H1 (cell line): ENCODE results near the gene PCNX1. TPM values are rescaled to one million over a fixed set of nuclear protein-coding genes. Genes with fewer than 3 reads are reported as not detected.

Experiments used
- CTCF ChIA-PET: fragments of 300-600 bp; sonication (Branson Sonifier 250); formaldehyde crosslinking; loops from one replicate; lab custom pipeline; 2021; ENCODE audit not compliant: partially characterized antibody; lab: Charles Lee
- POLR2A ChIA-PET: fragments of 300-600 bp; sonication (Branson Sonifier 250); formaldehyde crosslinking; loops from one replicate; lab custom pipeline; 2021; ENCODE audit warnings: inconsistent platforms; ENCODE audit not compliant: partially characterized antibody; lab: Charles Lee
- DNase-seq, 2 experiments: peaks; one replicate each; pipeline versions ENCODE4 v3.0.0 to v3.0.0-alpha.2; 2010 to 2022; ENCODE audit warnings: low spot score in 2 of 2, low read depth in 1 of 2, mixed read lengths in 1 of 2
- FAIRE-seq: peaks from 2 replicates; lab custom pipeline; 2011; peaks lifted over from hg19 to GRCh38; lab: Jason Lieb, UNC
- H2AFZ ChIP-seq: 2 replicates; pipeline ENCODE4 v1.8.1; 2012; ENCODE audit warnings: low read length, inconsistent platforms
- H2AK5ac ChIP-seq: 2 replicates; pipeline ENCODE4 v1.6.1; 2013; ENCODE audit warnings: low read depth, low read length
- H2BK120ac ChIP-seq: replicated peaks from 2 replicates; pipeline ENCODE3; 2013; ENCODE audit warnings: low read depth, low read length, inconsistent platforms
- H2BK12ac ChIP-seq: 2 replicates; pipeline ENCODE4 v1.6.1; 2013; ENCODE audit warnings: low read depth, low read length
- H2BK15ac ChIP-seq: 2 replicates; pipeline ENCODE4 v1.6.1; 2013; ENCODE audit warnings: low read length
- H2BK20ac ChIP-seq: 2 replicates; pipeline ENCODE4 v1.6.1; 2013; ENCODE audit warnings: low read length
- H2BK5ac ChIP-seq: 2 replicates; pipeline ENCODE4 v1.6.1; 2013; ENCODE audit warnings: low read depth, low read length
- H3K14ac ChIP-seq: 2 replicates; pipeline ENCODE4 v1.6.1; 2013; ENCODE audit warnings: inconsistent platforms; ENCODE audit not compliant: insufficient read length
- H3K18ac ChIP-seq: 2 replicates; pipeline ENCODE4 v1.6.1; 2013; ENCODE audit warnings: low read length; ENCODE audit errors: extremely low read depth
- H3K23ac ChIP-seq: 2 replicates; pipeline ENCODE4 v1.6.1; 2013; ENCODE audit warnings: inconsistent platforms; ENCODE audit not compliant: insufficient read length
- H3K23me2 ChIP-seq: 2 replicates; pipeline ENCODE4 v1.6.1; 2013; ENCODE audit warnings: low read depth, low read length
- H3K27ac ChIP-seq: 2 replicates; pipeline ENCODE4 v1.6.1; 2011; ENCODE audit warnings: low read depth, low read length, inconsistent platforms
- H3K27me3 ChIP-seq, 4 experiments: replicated peaks in 1 of 4; 1 replicate in 1 of 4; 2 replicates in 3 of 4; pipeline versions ENCODE4 v1.6.1 to v1.8.1; 2011 to 2013; ENCODE audit warnings: low read length in 3 of 4, mild to moderate bottlenecking in 3 of 4, inconsistent platforms in 2 of 4, mixed read lengths in 2 of 4, moderate library complexity in 1 of 4; ENCODE audit not compliant: control insufficient read depth in 3 of 4, insufficient read depth in 3 of 4; ENCODE audit errors: extremely low read depth in 1 of 4
- H3K36me3 ChIP-seq, 4 experiments: 2 replicates each; pipeline versions ENCODE4 v1.6.1 to v1.8.1; 2011 to 2013; ENCODE audit warnings: mild to moderate bottlenecking in 4 of 4, low read length in 3 of 4, moderate library complexity in 2 of 4, control low read depth in 1 of 4, inconsistent platforms in 1 of 4; ENCODE audit not compliant: insufficient read depth in 4 of 4, control insufficient read depth in 2 of 4
- H3K4ac ChIP-seq: replicated peaks from 2 replicates; pipeline ENCODE3; 2013; ENCODE audit warnings: low read length, low read depth, mixed read lengths, inconsistent platforms; ENCODE audit not compliant: insufficient read length
- H3K4me1 ChIP-seq, 4 experiments: replicated peaks in 1 of 4; 1 replicate in 1 of 4; 2 replicates in 3 of 4; pipeline versions ENCODE4 v1.6.1 to v1.8.1; 2011 to 2013; ENCODE audit warnings: low read length in 3 of 4, inconsistent platforms in 2 of 4, mixed read lengths in 1 of 4; ENCODE audit not compliant: insufficient read depth in 4 of 4, control insufficient read depth in 3 of 4
- H3K4me2 ChIP-seq, 2 experiments: 2 replicates each; pipeline versions ENCODE4 v1.6.1 to v1.8.1; 2011 to 2013; ENCODE audit warnings: low read depth in 2 of 2, low read length in 2 of 2, control low read depth in 1 of 2, inconsistent platforms in 1 of 2, mild to moderate bottlenecking in 1 of 2; ENCODE audit not compliant: insufficient read depth in 1 of 2
- H3K4me3 ChIP-seq, 4 experiments: fragments of 200-600, 300-600 bp in 1 of 4; sonication (generic), shearing (Covaris generic), sonication (Bioruptor Twin) in 1 of 4; 2 replicates each; pipeline versions ENCODE4 v1.5.1 to v1.8.1; 2011 to 2016; ENCODE audit warnings: low read length in 4 of 4, low read depth in 3 of 4, control low read depth in 2 of 4, inconsistent platforms in 2 of 4, mild to moderate bottlenecking in 2 of 4, mixed read lengths in 1 of 4, moderate library complexity in 1 of 4; ENCODE audit not compliant: insufficient read depth in 2 of 4; ENCODE audit errors: extremely low read depth in 1 of 4
- H3K56ac ChIP-seq: replicated peaks from 2 replicates; pipeline ENCODE3; 2013; ENCODE audit warnings: low read depth, mild to moderate bottlenecking, mixed read lengths, low read length, inconsistent platforms; ENCODE audit not compliant: insufficient read length
- H3K79me1 ChIP-seq: 2 replicates; pipeline ENCODE4 v1.6.1; 2013; ENCODE audit warnings: low read depth, low read length, control low read depth
- H3K79me2 ChIP-seq, 2 experiments: 2 replicates each; pipeline versions ENCODE4 v1.6.1 to v1.8.1; 2012 to 2013; ENCODE audit warnings: low read length in 2 of 2, mild to moderate bottlenecking in 2 of 2, inconsistent platforms in 1 of 2; ENCODE audit not compliant: insufficient read depth in 2 of 2, control insufficient read depth in 1 of 2
- H3K9ac ChIP-seq, 4 experiments: replicated peaks in 1 of 4; 1 replicate in 1 of 4; 2 replicates in 3 of 4; pipeline versions ENCODE4 v1.6.1 to v1.8.1; 2011 to 2013; ENCODE audit warnings: low read depth in 3 of 4, low read length in 3 of 4, control low read depth in 2 of 4, mild to moderate bottlenecking in 2 of 4, moderate library complexity in 2 of 4, inconsistent platforms in 1 of 4; ENCODE audit errors: extremely low read depth in 1 of 4
- H3K9me3 ChIP-seq, 2 experiments: 2 replicates each; pipeline versions ENCODE4 v1.6.1 to v1.8.1; 2012 to 2013; ENCODE audit warnings: mild to moderate bottlenecking in 2 of 2, moderate library complexity in 2 of 2, control low read depth in 1 of 2, inconsistent platforms in 1 of 2, low read depth in 1 of 2, low read length in 1 of 2, mixed read lengths in 1 of 2; ENCODE audit not compliant: insufficient read depth in 2 of 2
- H4K20me1 ChIP-seq, 2 experiments: replicated peaks in 1 of 2; 2 replicates each; pipeline versions ENCODE3 to v1.8.1; 2011 to 2013; ENCODE audit warnings: inconsistent platforms in 2 of 2, low read length in 2 of 2, mild to moderate bottlenecking in 1 of 2; ENCODE audit not compliant: insufficient read depth in 2 of 2, control insufficient read depth in 1 of 2
- H4K5ac ChIP-seq: 2 replicates; pipeline ENCODE4 v1.6.1; 2013; ENCODE audit warnings: low read length, low read depth, mixed read lengths, inconsistent platforms; ENCODE audit not compliant: insufficient read length
- H4K8ac ChIP-seq: 2 replicates; pipeline ENCODE4 v1.8.0; 2013; ENCODE audit warnings: mild to moderate bottlenecking, moderate library complexity, low read length, inconsistent platforms; ENCODE audit not compliant: insufficient read depth; ENCODE audit errors: extremely low read depth
- H4K91ac ChIP-seq: replicated peaks from 2 replicates; pipeline ENCODE3; 2013; ENCODE audit warnings: low read length, mixed read lengths, inconsistent platforms; ENCODE audit not compliant: insufficient read length
- KDM4A ChIP-seq: IDR thresholded peaks from one replicate; pipeline ENCODE4 v1.7.1; 2012; ENCODE audit warnings: low read depth, mild to moderate bottlenecking, moderate library complexity, low read length, inconsistent platforms; ENCODE audit not compliant: severe bottlenecking
- TCF12 ChIP-seq: IDR thresholded peaks from 2 replicates; pipeline ENCODE4 v1.6.1; 2011; ENCODE audit warnings: low read depth, mild to moderate bottlenecking, low read length
- WGBS, 2 experiments: shearing (Covaris generic) in 1 of 2; methylation state at CpG; one replicate each; pipeline versions ENCODE4 v1.1.6 to v1.1.7; 2013 to 2015; ENCODE audit warnings: low lambda C conversion rate in 2 of 2, mixed read lengths in 2 of 2, inconsistent platforms in 1 of 2, low coverage in 1 of 2, missing lambda C conversion rate in 1 of 2; ENCODE audit not compliant: insufficient replicate concordance in 2 of 2, insufficient coverage in 1 of 2, insufficient read length in 1 of 2; ENCODE audit errors: extremely low coverage in 1 of 2, missing lambda C conversion rate in 1 of 2; 5-methylcytosine and 5-hydroxymethylcytosine counted together
- polyA plus RNA-seq, 7 experiments: library from polyadenylated mRNA; depleted of rRNA in 3 of 7; stranded (reverse) in 5 of 7; unstranded in 2 of 7; fragments of >200 nt in 5 of 7; fragments of 200-250 nt in 2 of 7; gene quantifications; 1 replicate in 5 of 7; 2 replicates in 1 of 7; 4 replicates in 1 of 7; pipeline versions ENCODE4 v1.2.1 to v1.2.3, GENCODE V29; 2011 to 2013; ENCODE audit warnings: missing spikeins in 2 of 7, mixed read lengths in 2 of 7
- total RNA-seq: library from RNA; stranded (reverse); fragmentation: NEBNext Ultra II Directional; extraction: Animal tissue kit (Norgen Biotek cat#: 25700); gene quantifications from 2 replicates; pipeline ENCODE4 v1.2.1, GENCODE V29; 2021

The PCNX1 gene
- total and polyA plus RNA-seq, 2 of the 8 experiments (the other 6 are each of a cell fraction or from before 2014, with no cell fraction given) = 37.7 to 53.2 TPM

DNA sequence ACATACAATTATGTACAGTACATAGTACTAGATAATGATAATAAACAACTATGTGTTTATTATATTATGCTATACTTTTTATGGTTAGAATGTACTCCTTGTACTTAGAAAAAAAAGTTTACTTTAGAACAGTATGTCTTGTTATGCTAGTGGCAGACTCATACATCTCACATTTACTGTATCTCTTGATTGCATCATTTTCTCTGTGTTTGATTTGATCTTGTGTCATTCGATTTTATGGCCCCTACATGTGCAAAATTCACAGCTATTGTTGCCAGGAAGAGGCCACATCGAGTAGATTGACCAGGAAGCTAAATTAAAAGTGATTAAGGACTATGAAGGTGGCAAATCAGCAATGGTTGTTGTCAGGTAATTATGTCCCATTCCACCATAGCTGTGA, 153.0 kb downstream of the PCNX1 start:
- Histone ChIP-seq H3K4me1 (no peaks in the 10 kb centered on the region), H3K4ac (no peak overlapping the region), H4K5ac (no peak overlapping the region), H3K9ac (no peak overlapping the region), H4K8ac (no peak overlapping the region), H2BK20ac (no peak overlapping the region), H3K56ac (no peak overlapping the region), H3K4me2 (no peak overlapping the region), H3K4me3 (no peak overlapping the region), H3K23me2 (no peaks in the 10 kb centered on the region), H4K91ac (no peak overlapping the region), H2BK12ac (no peak overlapping the region), H3K36me3 (peaks cover 8 to 61% (median 41%) of the 10 kb centered on the region in 4 experiments; a peak in 7 of 8 replicates), H2BK5ac (no peak overlapping the region), H3K79me2 (no peaks in the 10 kb centered on the region), H3K14ac (no peak overlapping the region), H3K23ac (no peak overlapping the region), H2AFZ (no peak overlapping the region), H3K79me1 (no peaks in the 10 kb centered on the region), H3K27me3 (no peaks in the 10 kb centered on the region), H2AK5ac (no peak overlapping the region), H2BK120ac (no peak overlapping the region), H3K18ac (no peak overlapping the region), H2BK15ac (no peak overlapping the region), H3K9me3 (no peaks in the 10 kb centered on the region), H3K27ac (no peak overlapping the region), H4K20me1 (no peaks in the 10 kb centered on the region)
- no peak for TF ChIP-seq TCF12
- no peak for TF ChIP-seq KDM4A
- DNase-seq (no peak), FAIRE-seq (no peak)
- WGBS, 2 experiments = 79% methylated on average over 2 of the region's 2 CpGs; no CpG with 5 or more reads in 1 of the 2 experiments
- ChIA-PET CTCF (no interaction called here), POLR2A (no interaction called here)
